ENCODE data around the gene KCND2.

The KCND2 gene

DNA sequence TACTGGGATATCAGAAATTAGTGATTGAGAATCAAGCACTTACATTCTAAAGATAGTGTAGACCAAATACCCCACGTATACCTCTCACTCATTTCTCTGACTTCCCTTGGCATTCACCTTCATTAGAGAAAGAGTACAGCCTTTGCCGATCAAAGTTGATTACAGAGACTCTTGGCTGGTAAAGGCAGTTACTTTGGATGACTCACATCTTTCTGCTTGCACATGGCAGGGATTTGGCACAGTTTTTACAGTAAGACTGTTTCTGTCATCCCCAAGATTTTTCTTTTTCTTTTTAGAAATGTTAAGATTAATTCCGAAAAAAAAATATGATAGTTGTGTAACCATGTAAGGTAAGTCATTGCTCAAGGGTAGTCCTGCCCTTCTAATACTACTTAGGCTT, 442.0 kb downstream of the KCND2 start:
- Histone ChIP-seq H3K9me3 (ENCODE audit: control insufficient read depth, low read depth, low read length) (no peaks in the 10 kb centered on the region), H3K36me3 (ENCODE audit: control insufficient read depth, low read depth, low read length) (no peaks in the 10 kb centered on the region), H3K4me3 (ENCODE audit: low read length) (no peak overlapping the region), H3K27me3 (ENCODE audit: control insufficient read depth, insufficient read depth, low read length) (no peaks in the 10 kb centered on the region), H3K9ac (ENCODE audit: low read length) (no peak overlapping the region), H3K27ac (ENCODE audit: low read length) (no peak overlapping the region), H3K4me1 (ENCODE audit: control insufficient read depth, low read depth, low read length) (peaks cover 6% of the 10 kb centered on the region)

DNA sequence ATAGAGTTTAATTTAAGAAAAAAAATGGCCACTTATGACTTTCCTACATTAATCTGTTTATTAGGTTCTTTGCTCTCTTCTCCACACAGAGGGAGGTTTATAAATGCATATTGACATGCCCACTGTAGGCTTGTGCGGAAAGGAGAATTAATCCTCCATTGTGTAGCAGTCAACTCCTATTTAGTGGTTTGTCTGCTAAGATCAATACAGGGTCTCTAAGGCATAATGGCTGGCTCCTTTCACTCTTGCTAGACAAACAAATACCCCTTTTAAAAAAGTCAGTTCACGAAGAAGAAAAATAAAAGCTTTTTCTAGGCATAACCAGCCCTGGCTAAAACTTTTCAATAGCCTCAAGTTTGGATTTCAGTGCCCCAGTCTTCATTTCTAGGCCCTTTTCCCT, 443.3 kb downstream of the KCND2 start:
- peaks cover 6% of the 10 kb centered on the region for H3K4me1 ChIP-seq (ENCODE audit: control insufficient read depth, low read depth, low read length)
- H3K36me3 ChIP-seq (ENCODE audit: control insufficient read depth, low read depth, low read length) = no peaks in the 10 kb centered on the region
- no peak overlapping the region for H3K27ac ChIP-seq (ENCODE audit: low read length)
- no peaks in the 10 kb centered on the region for H3K27me3 ChIP-seq (ENCODE audit: control insufficient read depth, insufficient read depth, low read length)
- no peak overlapping the region for H3K4me3 ChIP-seq (ENCODE audit: low read length)
- H3K9ac ChIP-seq (ENCODE audit: low read length) = no peak overlapping the region
- H3K9me3 ChIP-seq (ENCODE audit: control insufficient read depth, low read depth, low read length) = no peaks in the 10 kb centered on the region

DNA sequence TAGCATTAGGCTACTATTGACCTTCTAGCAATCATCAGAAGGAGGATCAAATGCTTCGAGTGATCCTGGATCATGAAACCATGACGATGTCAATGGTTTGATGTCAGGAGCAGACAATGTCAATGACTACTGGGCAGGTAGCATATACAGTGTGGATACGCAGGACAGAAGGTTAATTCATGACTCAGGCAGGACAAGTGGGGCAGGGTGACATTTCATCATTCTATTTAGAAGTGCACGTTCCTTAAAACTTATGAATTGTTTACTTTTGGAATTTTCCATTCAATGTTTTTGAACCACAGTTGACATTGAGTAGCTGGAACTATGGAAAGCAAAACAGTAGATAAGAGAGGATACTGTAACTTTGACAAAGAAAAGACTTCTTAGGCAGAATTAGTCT, 444.2 kb downstream of the KCND2 start:
- peaks cover 6% of the 10 kb centered on the region for H3K4me1 ChIP-seq (ENCODE audit: control insufficient read depth, low read depth, low read length)
- no peak overlapping the region for H3K9ac ChIP-seq (ENCODE audit: low read length)
- H3K27me3 ChIP-seq (ENCODE audit: control insufficient read depth, insufficient read depth, low read length) = no peaks in the 10 kb centered on the region
- no peak overlapping the region for H3K4me3 ChIP-seq (ENCODE audit: low read length)
- no peaks in the 10 kb centered on the region for H3K36me3 ChIP-seq (ENCODE audit: control insufficient read depth, low read depth, low read length)
- H3K9me3 ChIP-seq (ENCODE audit: control insufficient read depth, low read depth, low read length) = no peaks in the 10 kb centered on the region
- H3K27ac ChIP-seq (ENCODE audit: low read length) = no peak overlapping the region

DNA sequence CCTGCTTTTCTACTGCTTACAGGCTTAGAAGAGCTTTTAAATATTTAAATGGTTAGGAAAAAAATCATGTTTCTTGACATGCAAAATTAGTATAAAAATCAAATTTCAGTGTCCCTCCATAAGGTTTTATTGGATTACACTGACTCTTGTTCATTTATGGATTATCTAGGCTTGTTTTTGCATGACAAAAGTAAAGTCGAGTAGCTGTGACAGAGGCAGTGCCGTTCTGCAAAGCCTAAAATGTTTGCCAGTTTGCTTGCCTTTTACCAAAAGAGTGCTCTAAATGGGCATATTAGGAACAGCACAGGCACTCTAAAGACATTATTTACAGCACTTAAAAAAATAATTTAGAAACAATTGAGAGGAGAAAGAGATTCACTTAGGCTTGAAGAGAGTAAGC, 445.4 kb downstream of the KCND2 start:
- peaks cover 6% of the 10 kb centered on the region for H3K4me1 ChIP-seq (ENCODE audit: control insufficient read depth, low read depth, low read length)
- H3K9me3 ChIP-seq (ENCODE audit: control insufficient read depth, low read depth, low read length) = no peaks in the 10 kb centered on the region
- H3K27ac ChIP-seq (ENCODE audit: low read length) = no peak overlapping the region
- H3K4me3 ChIP-seq (ENCODE audit: low read length) = no peak overlapping the region
- no peaks in the 10 kb centered on the region for H3K36me3 ChIP-seq (ENCODE audit: control insufficient read depth, low read depth, low read length)
- H3K9ac ChIP-seq (ENCODE audit: low read length) = no peak overlapping the region
- H3K27me3 ChIP-seq (ENCODE audit: control insufficient read depth, insufficient read depth, low read length) = no peaks in the 10 kb centered on the region

DNA sequence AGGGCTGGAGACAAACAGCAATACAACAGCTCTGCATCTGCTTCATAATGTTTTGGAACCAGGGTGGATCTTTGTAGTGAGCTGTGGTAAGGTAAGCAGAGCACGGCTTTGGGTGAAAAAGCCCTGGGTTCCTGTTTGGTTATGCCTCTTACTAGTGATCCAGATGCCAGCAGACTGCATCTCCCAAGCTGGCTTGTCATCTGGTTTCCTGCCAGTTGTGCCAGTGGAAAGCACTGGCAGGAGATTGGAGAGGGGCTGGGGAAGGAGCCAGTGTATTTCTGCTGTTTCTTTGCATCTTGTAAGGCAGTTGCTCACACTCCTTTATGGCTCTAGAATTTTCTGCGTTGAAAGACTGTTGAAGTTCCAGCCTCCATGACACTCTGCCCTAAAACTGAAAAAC, 447.3 kb downstream of the KCND2 start:
- H3K4me1 ChIP-seq (ENCODE audit: control insufficient read depth, low read depth, low read length) = peaks cover 8% of the 10 kb centered on the region
- no peak overlapping the region for H3K27ac ChIP-seq (ENCODE audit: low read length)
- no peaks in the 10 kb centered on the region for H3K27me3 ChIP-seq (ENCODE audit: control insufficient read depth, insufficient read depth, low read length)
- no peaks in the 10 kb centered on the region for H3K9me3 ChIP-seq (ENCODE audit: control insufficient read depth, low read depth, low read length)
- no peaks in the 10 kb centered on the region for H3K36me3 ChIP-seq (ENCODE audit: control insufficient read depth, low read depth, low read length)
- H3K9ac ChIP-seq (ENCODE audit: low read length) = no peak overlapping the region
- no peak overlapping the region for H3K4me3 ChIP-seq (ENCODE audit: low read length)

DNA sequence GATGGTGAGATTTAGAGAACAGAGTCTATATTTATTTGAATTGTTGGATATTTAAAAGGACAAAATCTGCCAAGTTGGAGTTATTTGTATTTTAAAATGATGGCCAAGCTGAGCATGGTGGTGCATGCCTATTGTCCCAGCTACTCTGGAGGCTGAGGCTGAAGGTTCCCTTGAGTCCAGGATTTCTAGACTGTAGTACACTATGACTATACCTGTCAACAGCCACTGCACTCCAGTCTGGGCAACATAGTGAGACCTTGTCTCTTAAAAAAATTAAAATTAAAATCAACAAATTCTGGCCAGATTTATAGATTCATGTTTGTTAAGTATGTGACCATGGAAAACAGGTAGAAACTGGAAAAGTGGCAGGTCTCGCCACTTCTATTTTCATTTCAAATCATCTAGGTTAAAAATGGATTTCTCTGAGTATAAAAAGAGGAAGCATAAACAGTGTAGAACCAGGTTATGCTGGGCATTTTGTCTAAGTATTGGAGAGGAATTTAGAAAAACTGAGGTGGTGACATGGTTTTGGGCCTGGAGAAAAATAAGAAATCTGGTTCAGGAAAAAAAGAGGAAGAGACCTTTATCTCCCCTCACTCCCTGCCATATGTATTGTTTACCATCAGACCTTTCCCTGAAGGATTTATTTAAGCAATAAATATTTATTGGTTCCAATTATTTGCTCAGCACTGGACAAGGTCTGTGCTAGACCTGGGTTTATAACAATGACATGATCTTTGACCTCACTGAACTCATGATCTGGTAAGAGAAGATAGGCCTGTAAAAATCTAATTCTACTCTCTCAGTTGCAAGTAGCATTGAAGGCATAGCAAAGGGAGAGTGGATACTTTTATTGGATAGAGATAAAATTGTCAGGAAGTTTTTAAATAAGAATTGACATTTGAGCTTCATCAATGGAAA, 450.8 kb downstream of the KCND2 start:
- H3K36me3 ChIP-seq (ENCODE audit: control insufficient read depth, low read depth, low read length) = no peaks in the 10 kb centered on the region
- no peak overlapping the region for H3K9ac ChIP-seq (ENCODE audit: low read length)
- no peak overlapping the region for H3K4me3 ChIP-seq (ENCODE audit: low read length)
- H3K9me3 ChIP-seq (ENCODE audit: control insufficient read depth, low read depth, low read length) = no peaks in the 10 kb centered on the region
- H3K4me1 ChIP-seq (ENCODE audit: control insufficient read depth, low read depth, low read length) = peaks cover 5% of the 10 kb centered on the region
- no peak overlapping the region for H3K27ac ChIP-seq (ENCODE audit: low read length)
- H3K27me3 ChIP-seq (ENCODE audit: control insufficient read depth, insufficient read depth, low read length) = no peaks in the 10 kb centered on the region

DNA sequence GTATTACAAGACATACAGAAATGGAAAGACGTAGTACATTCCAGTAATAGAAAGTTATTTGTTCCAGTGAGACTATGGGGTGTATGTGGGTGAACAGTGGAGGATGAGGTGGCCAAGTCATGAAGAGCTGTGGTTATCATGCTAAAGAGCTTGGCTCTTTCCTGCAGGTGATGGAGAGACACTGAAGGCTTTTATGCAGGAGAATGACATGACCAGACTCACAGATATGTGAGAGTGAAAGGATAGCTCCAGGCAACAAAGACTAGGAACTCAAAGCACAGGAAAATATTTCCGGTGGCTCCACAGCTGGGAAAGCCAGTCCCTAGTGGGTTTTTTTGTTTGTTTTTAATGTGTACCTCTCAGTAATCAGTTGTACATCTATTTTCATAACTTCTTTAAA, 451.5 kb downstream of the KCND2 start:
- Histone ChIP-seq H3K36me3 (ENCODE audit: control insufficient read depth, low read depth, low read length) (no peaks in the 10 kb centered on the region), H3K4me3 (ENCODE audit: low read length) (no peak overlapping the region), H3K27ac (ENCODE audit: low read length) (no peak overlapping the region), H3K27me3 (ENCODE audit: control insufficient read depth, insufficient read depth, low read length) (no peaks in the 10 kb centered on the region), H3K4me1 (ENCODE audit: control insufficient read depth, low read depth, low read length) (peaks cover 10% of the 10 kb centered on the region), H3K9me3 (ENCODE audit: control insufficient read depth, low read depth, low read length) (no peaks in the 10 kb centered on the region), H3K9ac (ENCODE audit: low read length) (no peak overlapping the region)

DNA sequence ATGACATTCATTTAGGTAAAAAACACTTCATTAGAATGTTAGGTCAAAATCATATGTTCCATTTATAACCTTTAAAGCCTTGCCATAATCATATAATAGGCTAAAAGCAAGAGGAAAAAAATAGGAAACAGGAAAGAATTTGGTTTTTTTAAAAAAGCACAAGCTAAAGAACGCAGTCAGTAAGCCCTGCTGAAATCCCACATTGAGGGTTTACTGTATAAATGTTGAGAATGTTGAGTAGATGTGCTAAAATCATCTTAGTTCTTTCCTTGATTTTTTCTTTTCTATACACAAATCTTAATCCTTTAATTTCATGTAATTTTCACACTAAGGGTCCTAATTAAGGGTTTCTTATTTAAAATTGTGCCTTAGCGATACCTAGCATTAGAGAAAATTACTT, 452.0 kb downstream of the KCND2 start:
- H3K4me3 ChIP-seq (ENCODE audit: low read length) = no peak overlapping the region

DNA sequence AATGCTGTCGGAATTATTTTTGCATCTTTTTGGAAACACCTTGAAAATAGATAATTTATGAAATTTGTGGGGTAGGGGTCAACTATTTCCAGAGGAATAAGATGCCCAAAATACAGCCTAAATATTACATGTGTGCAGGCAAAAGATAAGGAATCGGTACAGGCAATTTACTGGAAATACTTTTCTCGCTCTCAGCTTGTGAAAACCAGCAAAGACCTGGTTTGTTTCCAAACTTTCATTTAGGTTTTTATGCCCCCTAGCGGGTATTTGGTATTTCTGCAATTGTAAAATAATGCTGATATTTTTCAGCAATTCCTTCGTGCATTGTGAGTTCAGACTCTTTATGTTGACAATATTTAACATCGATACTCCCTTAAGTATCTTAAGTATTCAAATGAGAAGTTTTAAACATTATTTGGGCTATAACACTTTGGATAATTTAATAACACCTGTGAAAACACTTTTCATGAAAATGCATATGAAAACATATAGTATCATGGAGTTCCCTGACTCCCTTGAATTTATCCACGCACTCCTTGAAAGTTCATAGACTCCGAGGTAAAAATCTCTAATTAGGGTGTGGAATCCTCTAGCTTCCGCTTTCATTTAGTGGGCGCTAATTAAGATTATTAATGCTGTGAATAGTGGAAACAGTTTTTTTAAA, 452.5 kb downstream of the KCND2 start:
- Histone ChIP-seq H3K9ac (ENCODE audit: low read length) (no peak overlapping the region), H3K27me3 (ENCODE audit: control insufficient read depth, insufficient read depth, low read length) (no peaks in the 10 kb centered on the region), H3K9me3 (ENCODE audit: control insufficient read depth, low read depth, low read length) (no peaks in the 10 kb centered on the region), H3K36me3 (ENCODE audit: control insufficient read depth, low read depth, low read length) (no peaks in the 10 kb centered on the region), H3K4me1 (ENCODE audit: control insufficient read depth, low read depth, low read length) (peaks cover 13% of the 10 kb centered on the region), H3K27ac (ENCODE audit: low read length) (no peak overlapping the region), H3K4me3 (ENCODE audit: low read length) (no peak overlapping the region)

More for the DNA sequence above, 452.0 kb downstream of the KCND2 start:
- peaks cover 13% of the 10 kb centered on the region for H3K4me1 ChIP-seq (ENCODE audit: control insufficient read depth, low read depth, low read length)
- no peak overlapping the region for H3K9ac ChIP-seq (ENCODE audit: low read length)
- no peaks in the 10 kb centered on the region for H3K27me3 ChIP-seq (ENCODE audit: control insufficient read depth, insufficient read depth, low read length)
- no peak overlapping the region for H3K27ac ChIP-seq (ENCODE audit: low read length)
- no peaks in the 10 kb centered on the region for H3K9me3 ChIP-seq (ENCODE audit: control insufficient read depth, low read depth, low read length)
- H3K36me3 ChIP-seq (ENCODE audit: control insufficient read depth, low read depth, low read length) = no peaks in the 10 kb centered on the region

DNA sequence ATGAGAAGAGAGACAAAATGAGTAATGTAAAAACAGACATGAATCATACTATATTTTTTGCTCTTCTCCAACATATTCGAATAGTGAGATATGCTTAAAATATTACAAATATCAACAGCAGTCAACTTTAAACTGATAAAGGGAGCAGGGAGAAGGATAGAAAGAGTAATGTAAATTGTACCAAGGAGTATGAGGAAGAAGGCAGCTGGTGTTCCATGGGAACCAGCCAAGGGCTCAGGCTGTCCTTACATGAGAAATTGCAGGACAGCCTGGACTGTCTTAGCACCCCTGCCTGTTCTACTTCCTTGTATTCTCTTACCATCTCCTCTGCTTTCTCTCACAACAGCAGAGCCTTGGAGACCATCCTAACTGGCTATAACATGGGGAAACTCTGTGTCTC, 456.3 kb downstream of the KCND2 start:
- Histone ChIP-seq H3K9ac (ENCODE audit: low read length) (no peak overlapping the region), H3K36me3 (ENCODE audit: control insufficient read depth, low read depth, low read length) (no peaks in the 10 kb centered on the region), H3K27ac (ENCODE audit: low read length) (no peak overlapping the region), H3K4me1 (ENCODE audit: control insufficient read depth, low read depth, low read length) (peaks cover 13% of the 10 kb centered on the region), H3K4me3 (ENCODE audit: low read length) (peak overlapping the region; percentile 14), H3K9me3 (ENCODE audit: control insufficient read depth, low read depth, low read length) (no peaks in the 10 kb centered on the region), H3K27me3 (ENCODE audit: control insufficient read depth, insufficient read depth, low read length) (no peaks in the 10 kb centered on the region)

DNA sequence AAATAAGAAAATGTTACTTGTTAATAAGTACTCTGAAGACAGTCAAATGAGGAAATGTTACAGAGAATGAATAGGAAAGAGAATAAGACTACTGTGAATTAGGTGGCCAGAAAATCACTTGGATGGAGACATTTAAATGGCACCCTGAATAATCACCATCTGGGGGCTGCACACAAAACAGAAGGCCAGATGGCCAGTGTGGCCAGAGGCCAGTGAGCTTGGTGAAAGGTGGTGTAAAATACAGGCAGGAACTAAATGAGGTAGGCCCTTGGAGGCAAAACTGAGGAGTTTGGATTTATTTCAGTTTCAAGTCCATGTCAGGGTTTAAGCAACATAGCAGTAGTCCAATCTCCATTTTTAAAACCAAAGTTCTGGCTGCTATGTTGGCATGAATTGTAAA, 458.3 kb downstream of the KCND2 start:
- H3K4me3 ChIP-seq (ENCODE audit: low read length) = no peak overlapping the region
- H3K36me3 ChIP-seq (ENCODE audit: control insufficient read depth, low read depth, low read length) = no peaks in the 10 kb centered on the region
- peaks cover 10% of the 10 kb centered on the region for H3K4me1 ChIP-seq (ENCODE audit: control insufficient read depth, low read depth, low read length)
- H3K27me3 ChIP-seq (ENCODE audit: control insufficient read depth, insufficient read depth, low read length) = no peaks in the 10 kb centered on the region
- no peak overlapping the region for H3K9ac ChIP-seq (ENCODE audit: low read length)
- H3K27ac ChIP-seq (ENCODE audit: low read length) = no peak overlapping the region
- H3K9me3 ChIP-seq (ENCODE audit: control insufficient read depth, low read depth, low read length) = no peaks in the 10 kb centered on the region

DNA sequence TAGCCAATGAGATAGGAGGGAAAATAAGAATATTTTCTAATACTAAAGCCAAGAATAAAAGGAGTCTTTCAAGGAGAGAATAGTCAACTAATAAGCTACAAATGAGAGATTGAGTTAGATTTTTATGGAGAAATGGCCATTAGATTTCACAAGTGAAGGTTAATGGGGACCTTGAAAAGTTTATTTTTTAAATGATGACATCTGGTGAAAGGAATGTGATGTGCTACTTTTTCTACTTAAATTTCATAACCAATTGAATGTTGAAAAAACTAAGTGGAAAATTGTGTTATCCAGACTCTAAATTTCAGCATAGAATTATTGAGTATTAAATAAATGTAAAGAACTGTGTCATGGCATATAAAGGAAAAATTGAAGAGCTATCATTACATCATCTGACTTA, 459.3 kb downstream of the KCND2 start:
- Histone ChIP-seq H3K9ac (ENCODE audit: low read length) (no peak overlapping the region), H3K4me1 (ENCODE audit: control insufficient read depth, low read depth, low read length) (peaks cover 10% of the 10 kb centered on the region), H3K36me3 (ENCODE audit: control insufficient read depth, low read depth, low read length) (no peaks in the 10 kb centered on the region), H3K27ac (ENCODE audit: low read length) (no peak overlapping the region), H3K9me3 (ENCODE audit: control insufficient read depth, low read depth, low read length) (no peaks in the 10 kb centered on the region), H3K4me3 (ENCODE audit: low read length) (no peak overlapping the region), H3K27me3 (ENCODE audit: control insufficient read depth, insufficient read depth, low read length) (no peaks in the 10 kb centered on the region)
